AG09309 (cell line): Measurements from ENCODE around the gene ACSF3.

Source experiments
- DNase-seq: peaks from one replicate; pipeline ENCODE4 v3.0.0-alpha.2; 2010; ENCODE audit warnings: low read depth
- H3K4me3 ChIP-seq: 2 replicates; pipeline ENCODE4 v1.5.1; 2011; ENCODE audit warnings: mild to moderate bottlenecking, low read depth, low read length, moderate library complexity; ENCODE audit not compliant: control insufficient read depth
- TF ChIP-seq, protein P1 (sequence below): IDR thresholded peaks from 2 replicates; pipeline ENCODE4 v1.5.1; 2011; ENCODE audit warnings: mild to moderate bottlenecking, low read depth, low read length, inconsistent platforms; ENCODE audit not compliant: insufficient read depth, control insufficient read depth; ENCODE audit errors: missing control alignments

ACSF3 gene

DNA sequence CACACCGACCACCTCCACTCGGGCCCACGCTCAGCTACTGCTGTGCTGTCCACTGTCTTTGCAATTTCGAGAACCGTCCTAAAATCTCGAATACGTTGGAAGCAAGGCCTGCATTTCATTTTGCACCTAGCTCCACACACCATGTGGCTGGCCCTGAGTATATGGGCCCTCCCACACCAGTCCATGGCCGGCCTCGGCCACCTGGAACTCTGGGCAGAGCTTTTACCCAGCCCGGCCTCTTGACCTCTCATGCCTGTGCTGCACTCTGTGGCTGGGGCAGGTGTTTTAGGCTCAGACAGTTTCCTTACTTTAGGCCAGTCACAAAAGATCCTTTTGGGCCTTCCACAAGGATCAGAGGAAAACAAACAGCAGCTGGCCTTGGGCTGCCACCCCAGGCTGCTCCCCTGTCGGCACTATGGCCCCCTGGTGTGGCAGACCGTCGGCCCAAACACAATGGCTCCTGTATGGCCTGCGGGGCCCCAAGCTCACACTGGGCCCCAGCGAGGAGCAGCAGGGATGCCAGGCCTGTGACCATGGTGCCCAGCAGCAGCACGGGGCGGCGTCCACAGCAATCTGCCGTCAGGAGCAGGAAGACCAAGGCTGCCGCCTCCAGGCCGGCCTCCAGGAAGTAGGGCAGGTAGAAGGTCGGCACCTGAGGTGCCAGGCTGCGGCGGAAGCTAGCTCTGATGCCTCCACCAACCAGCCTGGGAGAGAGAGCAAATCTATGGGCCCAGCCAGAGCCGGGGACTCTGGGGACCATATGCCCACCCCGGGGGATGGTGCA is 104.2 kb downstream of the ACSF3 start:
- TF ChIP-seq, protein P1, sequence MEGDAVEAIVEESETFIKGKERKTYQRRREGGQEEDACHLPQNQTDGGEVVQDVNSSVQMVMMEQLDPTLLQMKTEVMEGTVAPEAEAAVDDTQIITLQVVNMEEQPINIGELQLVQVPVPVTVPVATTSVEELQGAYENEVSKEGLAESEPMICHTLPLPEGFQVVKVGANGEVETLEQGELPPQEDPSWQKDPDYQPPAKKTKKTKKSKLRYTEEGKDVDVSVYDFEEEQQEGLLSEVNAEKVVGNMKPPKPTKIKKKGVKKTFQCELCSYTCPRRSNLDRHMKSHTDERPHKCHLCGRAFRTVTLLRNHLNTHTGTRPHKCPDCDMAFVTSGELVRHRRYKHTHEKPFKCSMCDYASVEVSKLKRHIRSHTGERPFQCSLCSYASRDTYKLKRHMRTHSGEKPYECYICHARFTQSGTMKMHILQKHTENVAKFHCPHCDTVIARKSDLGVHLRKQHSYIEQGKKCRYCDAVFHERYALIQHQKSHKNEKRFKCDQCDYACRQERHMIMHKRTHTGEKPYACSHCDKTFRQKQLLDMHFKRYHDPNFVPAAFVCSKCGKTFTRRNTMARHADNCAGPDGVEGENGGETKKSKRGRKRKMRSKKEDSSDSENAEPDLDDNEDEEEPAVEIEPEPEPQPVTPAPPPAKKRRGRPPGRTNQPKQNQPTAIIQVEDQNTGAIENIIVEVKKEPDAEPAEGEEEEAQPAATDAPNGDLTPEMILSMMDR = no peak
- no peak overlapping the region for H3K4me3 ChIP-seq
- DNase-seq = no peak

DNA sequence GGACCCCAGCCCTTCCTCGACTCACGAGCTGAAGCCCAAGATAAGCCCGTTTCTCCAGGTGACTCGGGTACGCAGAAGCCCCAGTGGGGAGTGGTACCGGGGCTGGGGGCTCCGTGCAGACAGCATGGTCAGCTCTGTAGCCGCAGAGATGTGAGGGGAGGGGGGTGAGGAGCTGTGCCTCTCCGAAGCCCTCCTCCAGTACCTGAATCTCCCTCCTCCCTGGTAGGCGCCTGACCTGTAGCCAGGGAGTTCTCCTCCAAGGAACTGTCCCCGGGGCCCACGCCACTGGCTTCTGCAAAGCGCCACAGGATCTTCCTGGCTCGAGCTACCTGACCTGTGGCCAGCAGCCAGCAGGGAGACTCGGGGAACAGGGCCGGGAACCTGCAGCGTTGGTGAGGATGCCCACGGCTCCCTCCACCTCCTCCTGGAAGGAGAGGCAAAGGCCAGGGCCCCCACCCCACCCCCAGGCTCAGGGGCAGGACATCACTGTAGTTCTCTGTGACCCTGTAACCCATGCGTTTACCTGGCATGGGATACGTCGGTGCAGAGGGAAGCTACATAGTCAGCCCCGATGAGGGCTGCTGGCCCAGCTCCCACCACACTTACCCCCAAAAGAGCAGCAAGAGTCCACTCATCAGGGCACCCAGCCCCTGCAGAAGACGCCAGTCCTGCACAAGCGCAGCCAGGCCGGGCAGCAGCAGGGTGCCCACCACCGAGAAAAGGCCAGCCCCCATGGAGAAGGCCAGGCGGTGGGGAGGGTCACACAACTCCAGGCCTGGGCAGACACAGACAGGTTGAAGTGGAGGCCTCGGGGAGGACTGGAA is 105.0 kb downstream of the ACSF3 start:
- no peak for DNase-seq
- H3K4me3 ChIP-seq = no peak overlapping the region
- TF ChIP-seq, protein P1 = no peak

DNA sequence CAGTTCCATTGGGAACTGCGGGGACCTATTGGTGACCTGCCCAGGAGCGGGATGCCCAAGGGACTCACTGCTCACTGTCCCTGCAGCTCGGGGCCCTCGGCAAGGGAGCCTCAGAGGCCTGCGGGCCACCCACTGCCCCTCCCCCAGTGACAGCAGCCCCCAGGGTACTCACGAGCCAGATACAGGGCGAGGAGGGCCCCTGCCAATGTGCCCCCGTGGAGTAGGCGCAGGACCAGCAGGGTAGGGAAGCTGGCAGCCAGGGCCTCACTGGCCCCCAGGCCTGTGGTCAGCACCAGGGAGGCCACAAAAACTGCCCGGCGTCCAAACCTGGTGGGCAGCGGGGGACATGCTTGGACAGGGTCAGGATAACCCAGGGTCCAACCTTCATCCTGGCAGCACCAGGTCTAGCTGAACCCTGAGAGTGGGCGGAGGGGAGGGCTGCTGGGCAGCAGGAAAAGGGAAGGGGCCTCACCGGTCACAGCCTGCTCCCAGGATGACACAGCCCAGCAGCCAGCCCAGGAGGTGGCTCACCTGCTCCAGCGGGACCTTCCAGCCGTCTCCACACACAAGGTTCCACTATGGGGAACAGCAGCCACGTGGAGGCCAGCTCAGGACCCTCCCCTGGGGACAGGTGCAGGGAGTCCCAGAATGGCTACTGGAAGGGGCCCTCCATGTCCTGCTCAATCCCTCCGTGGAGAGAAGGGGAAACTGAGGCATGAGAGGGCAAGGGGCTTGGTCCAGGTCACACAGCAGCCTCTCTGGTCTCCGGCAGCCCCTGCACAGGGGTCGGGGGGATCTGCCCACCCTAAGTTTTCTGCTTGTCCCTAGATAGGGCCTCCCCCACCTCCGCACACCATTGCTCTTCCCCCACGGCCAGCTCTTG is 105.8 kb downstream of the ACSF3 start:
- TF ChIP-seq, protein P1 = no peak
- DNase-seq = no peak
- no peak overlapping the region for H3K4me3 ChIP-seq

DNA sequence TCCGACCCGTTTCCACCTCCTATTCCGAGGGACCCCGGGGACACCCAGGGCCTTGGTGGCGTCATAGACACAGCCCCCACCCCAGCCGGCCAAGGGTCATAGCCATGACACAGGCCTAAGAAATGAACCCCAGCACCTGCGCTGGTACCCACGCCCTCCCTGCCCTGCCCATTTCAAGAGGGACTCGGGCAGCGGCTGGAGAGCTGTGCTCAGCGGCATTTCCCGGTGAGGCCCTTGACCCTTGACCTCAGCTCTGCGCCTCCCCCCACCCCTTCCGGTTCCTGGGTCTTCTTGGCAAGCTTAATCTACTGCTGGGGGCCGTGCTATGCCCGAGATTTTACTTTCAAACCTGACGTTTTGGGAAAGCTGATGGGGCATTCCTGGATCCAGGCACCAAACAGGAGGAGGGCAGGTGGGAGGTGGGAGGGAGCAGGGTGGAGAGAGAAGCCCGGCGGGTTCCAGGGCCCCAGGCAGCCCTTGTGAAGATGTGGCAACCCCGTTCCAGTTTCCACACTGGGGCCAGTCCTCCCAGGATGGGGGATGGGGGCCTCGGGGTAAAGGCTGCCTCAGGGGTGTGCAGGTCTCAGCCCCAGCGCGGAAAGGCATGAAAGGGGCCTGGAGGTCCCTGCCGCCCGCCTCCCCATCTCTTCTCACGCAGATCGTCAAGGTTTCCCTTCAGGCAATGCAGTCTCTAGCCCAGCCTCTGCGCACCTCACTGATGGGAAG is 106.6 kb downstream of the ACSF3 start, which contains the start of gene SLC22A31:
SLC22A31 (minus strand) TSS at position 414 of the 726 bp plus-strand sequence; CDS start at position 378, 36 bp downstream.
- no peak for DNase-seq

DNA sequence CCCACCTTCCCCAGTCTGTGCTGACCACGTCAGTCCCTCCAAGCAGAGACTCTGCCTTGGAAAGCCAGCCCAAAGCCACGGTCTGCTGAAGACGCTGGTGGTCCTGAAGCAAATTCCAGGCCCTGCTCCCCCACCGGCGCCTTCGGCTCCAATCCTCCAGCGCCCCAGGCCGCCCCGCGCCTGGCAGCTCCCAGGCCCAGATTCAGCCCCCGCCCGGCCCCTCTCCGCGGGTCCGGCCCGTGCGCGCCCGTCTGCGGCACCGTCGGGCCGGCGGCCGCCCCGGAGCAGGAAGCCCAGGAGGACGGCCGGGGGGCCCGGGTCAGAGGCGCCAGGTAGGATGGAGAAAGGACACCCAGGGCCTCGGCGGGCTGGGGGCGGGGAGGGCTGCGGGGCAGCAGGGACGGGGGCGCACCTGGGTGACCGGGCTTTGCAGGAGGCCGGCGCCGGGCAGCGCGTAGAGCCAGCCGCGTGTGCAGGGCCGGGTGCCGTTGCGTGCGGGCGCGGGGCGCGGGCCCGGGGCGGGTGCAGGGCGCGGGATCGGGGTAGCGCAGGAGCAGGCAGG is 107.3 kb downstream of the ACSF3 start:
- TF ChIP-seq, protein P1 = no peak
- no peak overlapping the region for H3K4me3 ChIP-seq
- no peak for DNase-seq

More for the DNA sequence above, 106.6 kb downstream of the ACSF3 start, which contains the start of gene SLC22A31:
- TF ChIP-seq, protein P1 = no peak
- no peak within 1 kb of the TSS for H3K4me3 ChIP-seq
